Measurements from ENCODE around the gene DUSP28. TPM values are rescaled to one million over a fixed set of nuclear protein-coding genes. Genes with fewer than 3 reads are reported as not detected.
"Not testable (repeated sequence)": the region's sequence is repeated elsewhere in the genome, so short reads cannot be mapped to it uniquely, and the experiment has no call there.

DUSP28 gene
- total RNA-seq, 1 donor from 2014 or later, result 72.3 TPM

- peak in 1 of 2 donors; percentile 57 for DNase-seq (ENCODE audit: low spot score in 2 of 2)
- peak overlapping the region in 1 of 2 donors; percentile 39 for H3K4me3 ChIP-seq
These were observed 39.8 kb upstream of the DUSP28 start for GRCh38 chr2:240520130-240520973.

GRCh38 chr2:240520974-240521350, 39.2 kb upstream of the DUSP28 start:
- no peak overlapping the region for H3K4me3 ChIP-seq
- no peak overlapping the region for H3K27ac ChIP-seq
- H3K9me3 ChIP-seq, result no peaks in the 10 kb centered on the region
- H3K4me1 ChIP-seq, result peaks cover 0 to 3% of the 10 kb centered on the region in 2 donors
- DNase-seq (ENCODE audit: low spot score in 2 of 2), result no peak
- no peak for TF ChIP-seq CTCF (IDR thresholded peaks at IDR 0.05)
- no peaks in the 10 kb centered on the region for H3K27me3 ChIP-seq
- intact Hi-C loops (cut with DNase I), result no loop called here
- H3K36me3 ChIP-seq, result peaks cover 0 to 40% of the 10 kb centered on the region in 2 donors

More at GRCh38 chr2:240520130-240520973, 39.8 kb upstream of the DUSP28 start:
- intact Hi-C loops (cut with DNase I), result no loop called here
- TF ChIP-seq CTCF (IDR thresholded peaks at IDR 0.05), result no peak
- no peaks in the 10 kb centered on the region for H3K9me3 ChIP-seq
- peaks cover 0 to 3% of the 10 kb centered on the region in 2 donors for H3K4me1 ChIP-seq
- peaks cover 0 to 35% of the 10 kb centered on the region in 2 donors for H3K36me3 ChIP-seq
- H3K27me3 ChIP-seq, result no peaks in the 10 kb centered on the region
- no peak overlapping the region for H3K27ac ChIP-seq

GRCh38 chr2:240521885-240522284, 38.3 kb upstream of the DUSP28 start:
- H3K27me3 ChIP-seq; intact Hi-C loops (cut with DNase I); H3K27ac ChIP-seq; H3K9me3 ChIP-seq; H3K4me1 ChIP-seq; H3K4me3 ChIP-seq: not testable (repeated sequence)
- DNase-seq (ENCODE audit: low spot score in 2 of 2), result peak in 1 of 2 donors; percentile 22
- H3K36me3 ChIP-seq, result peaks cover 0 to 40% of the 10 kb centered on the region in 2 donors

- H3K36me3 ChIP-seq, result peaks cover 0 to 40% of the 10 kb centered on the region in 2 donors
- no peak for TF ChIP-seq CTCF (IDR thresholded peaks at IDR 0.05)
- H3K9me3 ChIP-seq, result no peaks in the 10 kb centered on the region
- no peaks in the 10 kb centered on the region for H3K27me3 ChIP-seq
- peaks cover 0 to 3% of the 10 kb centered on the region in 2 donors for H3K4me1 ChIP-seq
- no peak overlapping the region for H3K27ac ChIP-seq
- DNase-seq (ENCODE audit: low spot score in 2 of 2), result peak in 1 of 2 donors; percentile 44
- intact Hi-C loops (cut with DNase I), result no loop called here
- no peak overlapping the region for H3K4me3 ChIP-seq
These were observed 37.8 kb upstream of the DUSP28 start for GRCh38 chr2:240522406-240522805.

DNA sequence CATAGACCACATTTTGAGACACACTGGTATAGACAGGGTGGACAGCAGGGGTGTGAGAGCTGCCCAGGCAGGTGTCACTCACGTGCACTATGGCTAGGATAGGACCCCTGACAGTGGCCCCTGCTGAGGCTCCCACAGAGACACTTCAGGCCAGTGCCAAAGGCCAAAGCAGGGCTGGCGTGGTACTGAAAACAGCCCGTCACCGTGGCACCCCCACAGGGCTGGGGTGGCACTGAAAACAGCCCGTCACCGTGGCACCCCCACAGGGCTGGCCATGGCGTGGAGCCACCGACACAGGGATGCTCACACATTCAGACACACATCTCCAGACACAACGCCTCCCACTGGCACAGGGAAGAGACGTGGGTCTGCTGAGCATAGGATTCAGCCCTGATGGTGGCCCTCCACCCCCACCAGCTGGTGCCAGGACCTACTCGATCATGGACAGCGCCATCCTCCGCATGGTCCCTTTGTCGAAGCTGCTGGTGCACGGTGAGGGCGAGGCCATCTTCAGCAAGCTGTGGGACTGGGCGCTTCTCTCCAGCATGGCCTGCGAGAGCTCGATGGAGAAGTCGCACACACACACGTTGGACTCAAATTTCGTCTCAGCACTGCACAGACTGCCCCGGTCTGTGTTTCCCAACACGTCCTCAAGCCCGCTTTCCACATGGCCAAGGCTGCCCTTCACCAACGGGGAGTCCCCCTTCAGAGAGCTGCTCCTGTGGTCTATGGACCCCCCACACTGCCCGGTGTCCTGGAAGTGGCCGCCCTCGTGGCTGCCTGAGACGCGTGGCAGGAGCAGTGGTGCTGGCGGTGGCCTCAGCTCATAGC, 36.5 kb upstream of the DUSP28 start:
- intact Hi-C loops (cut with DNase I), result no loop called here
- TF ChIP-seq CTCF (IDR thresholded peaks at IDR 0.05), result no peak
- peak in 1 of 2 donors; percentile 56 for DNase-seq (ENCODE audit: low spot score in 2 of 2)
- peaks cover 0 to 44% of the 10 kb centered on the region in 2 donors for H3K36me3 ChIP-seq
- H3K27ac ChIP-seq, result no peak overlapping the region
- no peak overlapping the region for H3K4me3 ChIP-seq
- peaks cover 0 to 3% of the 10 kb centered on the region in 2 donors for H3K4me1 ChIP-seq
- H3K9me3 ChIP-seq, result no peaks in the 10 kb centered on the region
- no peaks in the 10 kb centered on the region for H3K27me3 ChIP-seq
